A673 (cell line): ENCODE data around the gene WWP2. TPM values are rescaled to one million over a fixed set of nuclear protein-coding genes. Genes with fewer than 3 reads are reported as not detected.

ENCODE experiments used
- BruUV-seq: library from RNA; stranded (reverse); fragments of 400-500 nt; replicated peaks from 2 replicates; lab custom pipeline; 2021; lab: Mats Ljungman, UMichigan
- CTCF ChIA-PET: fragments of 300-600 bp; sonication (Branson Sonifier 250); formaldehyde crosslinking; loops from one replicate; lab custom pipeline; 2022; ENCODE audit warnings: antibody characterized with exemption; lab: Charles Lee
- POLR2A ChIA-PET: fragments of 300-600 bp; sonication (Branson Sonifier 250); formaldehyde crosslinking; loops from one replicate; lab custom pipeline; 2022; ENCODE audit warnings: antibody characterized with exemption; ENCODE audit not compliant: low non-redundant PET; lab: Charles Lee
- DNase-seq: peaks from one replicate; pipeline ENCODE4 v3.0.0-alpha.2; 2015; ENCODE audit warnings: low spot score
- H3K27ac ChIP-seq: fragments of 200-600 bp; sonication (generic); 2 replicates; pipeline ENCODE4 v1.5.1; 2016; ENCODE audit warnings: mixed run types, low read depth, mild to moderate bottlenecking, mixed read lengths, antibody characterized with exemption, low read length; ENCODE audit not compliant: poor library complexity, severe bottlenecking
- H3K27me3 ChIP-seq: fragments of 200-600 bp; sonication (generic); replicated peaks from 2 replicates; pipeline ENCODE4 v1.6.1; 2017; ENCODE audit warnings: mixed run types, low read depth, mild to moderate bottlenecking, mixed read lengths, antibody characterized with exemption, low read length; ENCODE audit not compliant: insufficient read depth, poor library complexity
- H3K36me3 ChIP-seq: fragments of 200-600 bp; sonication (generic); 2 replicates; pipeline ENCODE4 v1.6.1; 2016; ENCODE audit warnings: mixed run types, mild to moderate bottlenecking, mixed read lengths, antibody characterized with exemption, low read length; ENCODE audit not compliant: insufficient read depth, poor library complexity, severe bottlenecking
- H3K4me1 ChIP-seq: fragments of 200-600 bp; sonication (generic); 2 replicates; pipeline ENCODE4 v1.6.1; 2017; ENCODE audit warnings: mixed run types, mild to moderate bottlenecking, mixed read lengths, antibody characterized with exemption, low read length; ENCODE audit not compliant: insufficient read depth, poor library complexity, severe bottlenecking
- H3K4me3 ChIP-seq: fragments of 200-600 bp; sonication (generic); 2 replicates; pipeline ENCODE4 v1.5.1; 2016; ENCODE audit warnings: low read depth, mixed run types, mild to moderate bottlenecking, mixed read lengths, low read length; ENCODE audit not compliant: poor library complexity, severe bottlenecking
- H3K9me3 ChIP-seq: fragments of 200-600 bp; sonication (generic); 2 replicates; pipeline ENCODE4 v1.6.1; 2016; ENCODE audit warnings: mixed run types, low read depth, mild to moderate bottlenecking, mixed read lengths, antibody characterized with exemption, low read length; ENCODE audit not compliant: poor library complexity, severe bottlenecking
- EZH2 ChIP-seq: fragments of 200-600 bp; sonication (generic); IDR thresholded peaks from 2 replicates; pipeline ENCODE4 v1.6.1; 2017; ENCODE audit warnings: borderline replicate concordance, low read depth, mild to moderate bottlenecking, mixed read lengths, antibody characterized with exemption, low read length; ENCODE audit not compliant: poor library complexity, severe bottlenecking
- intact Hi-C: fragments of 100-400 bp; cut with micrococcal nuclease; formaldehyde crosslinking; loops from one replicate; pipeline ENCODE4 v1.10.0; 2022; ENCODE audit not compliant: unreplicated experiment
- total RNA-seq: library from RNA; stranded (reverse); gene quantifications from 2 replicates; pipeline ENCODE4 v1.2.3, GENCODE V29; 2021
- TF ChIP-seq, protein P1 (sequence below): fragments of 300-800, 200-600 bp; sonication (generic); conservative IDR thresholded peaks from 2 replicates; pipeline ENCODE4 v1.5.1; 2017; ENCODE audit warnings: low read depth, mild to moderate bottlenecking, antibody characterized with exemption, low read length, moderate library complexity, mixed read lengths

The WWP2 gene
- total RNA-seq, 1 experiment from 2014 or later, result 32.4 TPM

DNA sequence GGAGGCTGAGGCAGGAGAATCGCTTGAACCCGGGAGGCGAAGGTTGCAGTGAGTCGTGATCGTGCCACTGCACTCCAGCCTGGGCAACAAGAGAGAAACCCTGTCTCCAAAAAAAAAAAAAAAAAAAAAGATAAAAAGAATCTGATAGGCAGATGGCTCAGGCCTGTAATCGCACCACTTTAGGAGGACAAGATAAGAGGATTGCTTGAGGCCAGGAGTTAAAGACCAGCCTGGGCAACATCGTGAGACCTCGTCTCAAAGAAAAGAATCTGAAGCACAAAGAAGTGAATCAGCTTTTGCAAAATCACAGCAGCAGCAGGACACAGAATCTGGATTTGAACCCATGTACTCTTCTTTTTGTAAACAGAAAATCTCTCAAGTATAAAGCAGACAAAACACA is 15.0 kb upstream of the WWP2 start:
- ChIA-PET POLR2A (no interaction called here), CTCF (no interaction called here)

DNA sequence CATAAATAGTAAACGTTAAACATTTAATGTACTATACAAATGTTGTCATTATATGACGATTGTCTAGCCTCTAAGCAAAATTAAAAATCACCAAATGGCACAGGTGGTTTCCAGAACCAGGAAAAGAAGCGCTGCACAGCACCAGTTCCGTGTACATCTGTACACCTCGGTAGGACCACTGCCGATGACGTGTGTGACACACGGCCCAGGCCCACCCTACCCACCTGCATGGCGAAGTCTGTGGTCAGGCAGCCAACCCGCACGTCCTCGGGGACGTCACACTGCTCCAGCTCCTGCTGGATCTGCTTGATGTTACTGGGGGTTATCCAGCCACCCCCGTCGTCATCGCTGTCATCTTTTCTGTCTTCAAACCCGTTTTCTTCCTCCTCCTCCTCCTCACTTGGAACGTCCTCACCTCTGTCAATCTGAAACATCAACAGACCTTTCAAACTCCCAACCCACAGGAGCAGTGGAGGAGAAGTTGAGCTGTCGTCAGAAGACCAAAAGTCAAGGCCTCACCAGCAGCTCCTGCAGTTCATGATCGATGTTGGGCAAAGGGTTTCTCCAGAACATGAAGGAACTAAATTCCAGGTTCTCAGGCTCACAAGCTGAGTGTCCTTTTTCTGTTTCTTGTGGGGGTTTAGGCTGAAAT is 13.3 kb upstream of the WWP2 start:
- no peak for DNase-seq
- H3K4me1 ChIP-seq, result peaks cover 7% of the 10 kb centered on the region
- no peaks in the 10 kb centered on the region for H3K9me3 ChIP-seq
- H3K27me3 ChIP-seq, result no peaks in the 10 kb centered on the region
- BruUV-seq, result no TSS peak
- H3K36me3 ChIP-seq, result peaks cover 90% of the 10 kb centered on the region
- ChIA-PET CTCF (interaction anchor here (0.6 kb wide), 1 partner anchor 18 kb away, joined by 3 read pairs; no protein-coding TSS in a partner anchor), POLR2A (no interaction called here)
- TF ChIP-seq EZH2, result no peak
- TF ChIP-seq, protein P1, sequence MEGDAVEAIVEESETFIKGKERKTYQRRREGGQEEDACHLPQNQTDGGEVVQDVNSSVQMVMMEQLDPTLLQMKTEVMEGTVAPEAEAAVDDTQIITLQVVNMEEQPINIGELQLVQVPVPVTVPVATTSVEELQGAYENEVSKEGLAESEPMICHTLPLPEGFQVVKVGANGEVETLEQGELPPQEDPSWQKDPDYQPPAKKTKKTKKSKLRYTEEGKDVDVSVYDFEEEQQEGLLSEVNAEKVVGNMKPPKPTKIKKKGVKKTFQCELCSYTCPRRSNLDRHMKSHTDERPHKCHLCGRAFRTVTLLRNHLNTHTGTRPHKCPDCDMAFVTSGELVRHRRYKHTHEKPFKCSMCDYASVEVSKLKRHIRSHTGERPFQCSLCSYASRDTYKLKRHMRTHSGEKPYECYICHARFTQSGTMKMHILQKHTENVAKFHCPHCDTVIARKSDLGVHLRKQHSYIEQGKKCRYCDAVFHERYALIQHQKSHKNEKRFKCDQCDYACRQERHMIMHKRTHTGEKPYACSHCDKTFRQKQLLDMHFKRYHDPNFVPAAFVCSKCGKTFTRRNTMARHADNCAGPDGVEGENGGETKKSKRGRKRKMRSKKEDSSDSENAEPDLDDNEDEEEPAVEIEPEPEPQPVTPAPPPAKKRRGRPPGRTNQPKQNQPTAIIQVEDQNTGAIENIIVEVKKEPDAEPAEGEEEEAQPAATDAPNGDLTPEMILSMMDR, result no peak
- no peak overlapping the region for H3K4me3 ChIP-seq
- no peak overlapping the region for H3K27ac ChIP-seq
- intact Hi-C loops, result no loop called here

More for the DNA sequence above, 15.0 kb upstream of the WWP2 start:
- H3K27me3 ChIP-seq, result no peaks in the 10 kb centered on the region
- H3K27ac ChIP-seq, result no peak overlapping the region
- BruUV-seq, result no TSS peak
- DNase-seq, result no peak
- no peaks in the 10 kb centered on the region for H3K4me1 ChIP-seq
- TF ChIP-seq, protein P1, result no peak
- no peak for TF ChIP-seq EZH2
- no peaks in the 10 kb centered on the region for H3K9me3 ChIP-seq
- intact Hi-C loops, result no loop called here
- peaks cover 95% of the 10 kb centered on the region for H3K36me3 ChIP-seq
- no peak overlapping the region for H3K4me3 ChIP-seq

DNA sequence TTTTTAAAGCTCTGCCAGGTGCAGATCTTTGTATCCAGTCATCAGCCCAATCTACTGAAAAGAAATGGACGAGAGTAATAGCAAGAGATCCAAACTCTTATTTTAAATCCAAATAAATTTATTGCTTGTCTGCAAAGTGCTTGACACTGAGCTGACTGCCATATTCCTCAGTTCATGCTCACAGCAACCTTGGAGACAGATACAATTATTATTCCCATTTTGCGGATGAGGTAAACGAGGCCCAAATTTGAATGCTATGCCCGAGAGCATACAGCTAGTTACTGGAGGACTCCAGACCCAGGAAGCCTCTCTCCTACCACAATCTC is 8.0 kb upstream of the WWP2 start:
- TF ChIP-seq, protein P1, result no peak
- TF ChIP-seq EZH2, result no peak
- H3K27ac ChIP-seq, result peak overlapping the region; percentile 79
- BruUV-seq, result TSS peak; percentile 58
- ChIA-PET CTCF (interaction anchor here (0.5 to 1.4 kb wide), 7 partner anchors 26 to 358 kb away, joined by 3 to 13 read pairs (median 5); no protein-coding TSS in a partner anchor), POLR2A (no interaction called here)
- peaks cover 7% of the 10 kb centered on the region for H3K4me1 ChIP-seq
- intact Hi-C loops, result loop anchor here (1.0 kb wide), 2 partner anchors 45 to 358 kb away; no protein-coding TSS in a partner anchor
- no peaks in the 10 kb centered on the region for H3K9me3 ChIP-seq
- H3K4me3 ChIP-seq, result peak overlapping the region; percentile 85
- H3K36me3 ChIP-seq, result peaks cover 39% of the 10 kb centered on the region
- no peak for DNase-seq
- no peaks in the 10 kb centered on the region for H3K27me3 ChIP-seq
